Retinal pigment epithelial cell (primary cell): ENCODE measurements around the gene RPRD1B.

Experiments used
- DNase-seq: peaks from one replicate; pipeline ENCODE4 v3.0.0-alpha.2; 2010; ENCODE audit warnings: low read depth
- H3K4me3 ChIP-seq: 2 replicates; pipeline ENCODE4 v1.5.1; 2011; ENCODE audit warnings: mild to moderate bottlenecking, low read length, control low read depth, moderate library complexity
- CTCF ChIP-seq: conservative IDR thresholded peaks from 2 replicates; pipeline ENCODE4 v1.5.1; 2011; ENCODE audit warnings: low read depth, low read length, control low read depth, inconsistent platforms

The RPRD1B gene

GRCh38 chr20:37988306-37988954 lies 45.1 kb upstream of the RPRD1B start:
- no peak for TF ChIP-seq CTCF
- no peak for DNase-seq
- H3K4me3 ChIP-seq: no peak overlapping the region

- TF ChIP-seq CTCF: no peak
- H3K4me3 ChIP-seq: no peak overlapping the region
- no peak for DNase-seq
Observed at GRCh38 chr20:37989601-37990295, 43.8 kb upstream of the RPRD1B start.

GRCh38 chr20:37990571-37991151 lies 42.9 kb upstream of the RPRD1B start:
- H3K4me3 ChIP-seq: no peak overlapping the region
- no peak for DNase-seq
- TF ChIP-seq CTCF: no peak

GRCh38 chr20:37991157-37991866 lies 42.2 kb upstream of the RPRD1B start:
- TF ChIP-seq CTCF: no peak
- no peak overlapping the region for H3K4me3 ChIP-seq
- no peak for DNase-seq

GRCh38 chr20:37991908-37992307 lies 41.6 kb upstream of the RPRD1B start:
- DNase-seq: no peak
- TF ChIP-seq CTCF: no peak
- no peak overlapping the region for H3K4me3 ChIP-seq

GRCh38 chr20:37992802-37993409 lies 40.6 kb upstream of the RPRD1B start:
- H3K4me3 ChIP-seq: no peak overlapping the region
- DNase-seq: peak; percentile 81
- peak; percentile 56 for TF ChIP-seq CTCF
